Lung (tissue), 12 donors: ENCODE data around the gene ACTN4. TPM values are rescaled to one million over a fixed set of nuclear protein-coding genes. Genes with fewer than 3 reads are reported as not detected.

ENCODE experiments used
- ATAC-seq: fragments of 200-7000 bp; cut with Tn5 transposase; one replicate; pipeline ENCODE4 v1.9.1; 2020; ENCODE audit warnings: moderate number of reproducible peaks; ENCODE audit not compliant: insufficient read depth, low FRiP score
- DNase-seq, 3 donors: peaks; one replicate each; pipeline ENCODE4 v3.0.0-alpha.2; 2013 to 2017
- H3K27ac ChIP-seq, 2 donors: one replicate each; pipeline ENCODE4 v1.5.1; 2013; ENCODE audit warnings: mild to moderate bottlenecking in 2 of 2, moderate library complexity in 2 of 2, control low read depth in 1 of 2, inconsistent platforms in 1 of 2, low read depth in 1 of 2, low read length in 1 of 2
- H3K27me3 ChIP-seq, 3 donors: one replicate each; pipeline ENCODE4 v1.5.1; 2013; ENCODE audit warnings: low read length in 2 of 3; ENCODE audit not compliant: control insufficient read depth in 3 of 3, insufficient read depth in 3 of 3
- H3K36me3 ChIP-seq, 4 donors: one replicate each; pipeline ENCODE4 v1.5.1; 2013; ENCODE audit warnings: low read length in 4 of 4, mild to moderate bottlenecking in 1 of 4, moderate library complexity in 1 of 4; ENCODE audit not compliant: control insufficient read depth in 4 of 4, insufficient read depth in 4 of 4
- H3K4me1 ChIP-seq, 5 donors: one replicate each; pipeline ENCODE4 v1.5.1; 2013; ENCODE audit warnings: low read length in 5 of 5, mild to moderate bottlenecking in 2 of 5, moderate library complexity in 1 of 5; ENCODE audit not compliant: control insufficient read depth in 5 of 5, insufficient read depth in 5 of 5
- H3K4me3 ChIP-seq: one replicate; pipeline ENCODE4 v1.5.1; 2013; ENCODE audit warnings: mild to moderate bottlenecking, control low read depth, moderate library complexity
- H3K9ac ChIP-seq, 2 donors: one replicate each; pipeline ENCODE4 v1.5.1; 2013; ENCODE audit warnings: low read length in 2 of 2, control low read depth in 1 of 2; ENCODE audit not compliant: insufficient read depth in 1 of 2
- H3K9me3 ChIP-seq, 4 donors: one replicate each; pipeline ENCODE4 v1.5.1; 2013; ENCODE audit warnings: low read length in 3 of 4, mild to moderate bottlenecking in 1 of 4, moderate library complexity in 1 of 4; ENCODE audit not compliant: control insufficient read depth in 4 of 4, insufficient read depth in 3 of 4
- WGBS, 2 donors: extraction: QIAGEN DNeasy Blood & Tissue Kit; methylation state at CpG; one replicate each; pipeline ENCODE4 v1.1.7; 2013; 5-methylcytosine and 5-hydroxymethylcytosine counted together
- polyA plus RNA-seq, 2 donors: library from polyadenylated mRNA; stranded (reverse); fragments of 200-250 nt; gene quantifications; one replicate each; pipeline ENCODE4 v1.2.1, GENCODE V29; 2013
- total RNA-seq, 2 donors: library from RNA; depleted of rRNA in 1 of 2; stranded (reverse); fragments of >200 nt in 1 of 2; gene quantifications; one replicate each; pipeline ENCODE4 v1.2.1, GENCODE V29; 2014 to 2021
- TF ChIP-seq, protein P1 (sequence below): IDR thresholded peaks from 2 replicates; pipeline ENCODE4 v1.5.1; 2012; ENCODE audit warnings: mild to moderate bottlenecking; ENCODE audit errors: control extremely low read depth, extremely low read depth
- donor health status: control.
- donor health status: control.
- donor health status: Bipolar disorder and iron deficiency.
- donor health status: healthy.
- donor health status: DM: yes; HTN: yes; CAD: no.

Gene ACTN4
- total and polyA plus RNA-seq, 4 donors, result 229 to 552 (median 367) TPM

GRCh38 chr19:38734176-38734425 is 86.7 kb downstream of the ACTN4 start:
- H3K9ac ChIP-seq, result no peak overlapping the region
- DNase-seq (no peak), ATAC-seq (no peak)
- peak overlapping the region in 1 of 2 donors; percentile 88 for H3K27ac ChIP-seq
- TF ChIP-seq, protein P1, sequence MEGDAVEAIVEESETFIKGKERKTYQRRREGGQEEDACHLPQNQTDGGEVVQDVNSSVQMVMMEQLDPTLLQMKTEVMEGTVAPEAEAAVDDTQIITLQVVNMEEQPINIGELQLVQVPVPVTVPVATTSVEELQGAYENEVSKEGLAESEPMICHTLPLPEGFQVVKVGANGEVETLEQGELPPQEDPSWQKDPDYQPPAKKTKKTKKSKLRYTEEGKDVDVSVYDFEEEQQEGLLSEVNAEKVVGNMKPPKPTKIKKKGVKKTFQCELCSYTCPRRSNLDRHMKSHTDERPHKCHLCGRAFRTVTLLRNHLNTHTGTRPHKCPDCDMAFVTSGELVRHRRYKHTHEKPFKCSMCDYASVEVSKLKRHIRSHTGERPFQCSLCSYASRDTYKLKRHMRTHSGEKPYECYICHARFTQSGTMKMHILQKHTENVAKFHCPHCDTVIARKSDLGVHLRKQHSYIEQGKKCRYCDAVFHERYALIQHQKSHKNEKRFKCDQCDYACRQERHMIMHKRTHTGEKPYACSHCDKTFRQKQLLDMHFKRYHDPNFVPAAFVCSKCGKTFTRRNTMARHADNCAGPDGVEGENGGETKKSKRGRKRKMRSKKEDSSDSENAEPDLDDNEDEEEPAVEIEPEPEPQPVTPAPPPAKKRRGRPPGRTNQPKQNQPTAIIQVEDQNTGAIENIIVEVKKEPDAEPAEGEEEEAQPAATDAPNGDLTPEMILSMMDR, result no peak
- 37 to 45% methylated on average over 4 of the region's 4 CpGs for WGBS, 2 donors
- H3K27me3 ChIP-seq, result peaks cover 0 to 3% (median 0%) of the 10 kb centered on the region in 3 donors
- no peak overlapping the region for H3K4me3 ChIP-seq
- no peaks in the 10 kb centered on the region for H3K9me3 ChIP-seq
- H3K36me3 ChIP-seq, result peaks cover 4 to 17% (median 8%) of the 10 kb centered on the region in 4 donors
- H3K4me1 ChIP-seq, result peaks cover 0 to 14% (median 0%) of the 10 kb centered on the region in 5 donors

DNA sequence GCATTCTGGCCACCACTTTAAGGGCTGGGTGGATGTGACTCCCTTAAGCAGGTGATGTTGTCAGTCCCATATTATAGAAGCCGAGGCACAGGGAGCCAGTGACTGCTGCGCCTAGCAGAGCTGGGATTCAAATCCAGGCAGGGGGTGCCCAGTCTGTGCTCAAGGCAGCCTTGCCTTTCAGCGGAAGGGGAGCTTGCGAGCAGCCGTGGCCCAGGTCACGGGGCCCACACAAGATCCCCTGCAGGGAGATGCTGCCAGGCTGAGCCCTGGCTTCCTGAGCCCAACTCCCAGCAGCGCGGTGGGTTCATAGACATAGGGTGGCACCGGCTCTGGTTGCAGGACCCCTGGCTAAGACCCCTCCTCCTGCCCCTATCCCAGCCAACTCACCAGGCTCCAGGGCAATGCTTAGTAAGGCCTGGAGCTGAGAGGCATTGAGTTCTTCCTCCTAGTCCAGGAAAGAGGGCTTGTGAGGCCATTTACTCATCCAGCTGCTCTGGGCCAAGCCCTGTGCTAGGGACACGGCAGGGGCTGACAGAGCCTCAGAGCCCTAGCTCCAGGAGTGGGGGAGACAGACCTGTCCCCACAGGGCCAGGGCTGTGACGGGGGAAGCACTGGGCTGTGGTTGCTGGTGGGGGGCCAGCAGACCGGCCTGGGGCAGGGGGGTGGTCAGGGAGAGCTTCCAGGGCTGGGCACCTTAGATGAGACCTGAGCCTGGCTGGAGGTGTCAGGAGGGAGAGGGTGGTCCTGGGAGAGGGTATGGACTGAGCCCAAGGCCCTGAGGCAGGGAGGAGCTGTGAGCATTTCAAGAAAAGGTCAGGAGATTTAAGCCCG is 87.2 kb downstream of the ACTN4 start:
- H3K36me3 ChIP-seq, result peaks cover 4 to 13% (median 8%) of the 10 kb centered on the region in 4 donors
- WGBS, 2 donors, result 24 to 37% methylated on average over 13 of the region's 13 CpGs
- no peaks in the 10 kb centered on the region for H3K9me3 ChIP-seq
- H3K9ac ChIP-seq, result no peak overlapping the region
- TF ChIP-seq, protein P1, result no peak
- peaks cover 0 to 3% (median 0%) of the 10 kb centered on the region in 3 donors for H3K27me3 ChIP-seq
- ATAC-seq (no peak), DNase-seq (no peak)
- H3K27ac ChIP-seq, result peak overlapping the region in 1 of 2 donors; percentile 88
- no peak overlapping the region for H3K4me3 ChIP-seq
- H3K4me1 ChIP-seq, result peaks cover 0 to 14% (median 0%) of the 10 kb centered on the region in 5 donors

GRCh38 chr19:38735257-38735686 is 87.8 kb downstream of the ACTN4 start:
- DNase-seq, result peak in 1 of 3 donors; percentile 52
- Histone ChIP-seq H3K36me3 (peaks cover 4 to 9% (median 7%) of the 10 kb centered on the region in 4 donors), H3K9me3 (no peaks in the 10 kb centered on the region), H3K4me1 (peaks cover 0 to 14% (median 0%) of the 10 kb centered on the region in 5 donors), H3K9ac (no peak overlapping the region), H3K27me3 (peaks cover 0 to 3% (median 0%) of the 10 kb centered on the region in 3 donors), H3K27ac (peak overlapping the region in 1 of 2 donors; percentile 88), H3K4me3 (no peak overlapping the region)
- TF ChIP-seq, protein P1, result no peak
- no peak for ATAC-seq
- 19 to 25% methylated on average over 17 to 18 of the region's 18 CpGs for WGBS, 2 donors
